ENCODE measurements around the gene SLC23A2.

GRCh38 chr20:4810426-4811019, 190.8 kb downstream of the SLC23A2 start:
- TF ChIP-seq POLR2AphosphoS5 (IDR thresholded peaks at IDR 0.05; ENCODE audit: low read depth, low read length) (no peak), POLR2A (IDR thresholded peaks at IDR 0.05; ENCODE audit: low read depth, low read length) (no peak)

All from GM12892 (cell line).